Colonic mucosa (tissue), 4 donors: ENCODE data around the gene CGB1. TPM values are rescaled to one million over a fixed set of nuclear protein-coding genes. Genes with fewer than 3 reads are reported as not detected.

Source experiments
- DNase-seq: peaks from one replicate; pipeline ENCODE4 v3.0.0-alpha.2; 2020
- H3K27ac ChIP-seq: fragments of 200-600 bp; one replicate; pipeline ENCODE4 v1.8.0; 2021
- H3K27me3 ChIP-seq: fragments of 200-600 bp; one replicate; pipeline ENCODE4 v1.8.0; 2021
- H3K36me3 ChIP-seq: fragments of 200-600 bp; one replicate; pipeline ENCODE4 v1.8.0; 2021
- H3K4me1 ChIP-seq: fragments of 200-600 bp; one replicate; pipeline ENCODE4 v1.8.0; 2021; ENCODE audit warnings: mild to moderate bottlenecking
- H3K4me3 ChIP-seq: fragments of 200-600 bp; one replicate; pipeline ENCODE4 v1.8.0; 2021
- H3K9ac ChIP-seq, 2 donors: one replicate each; pipeline ENCODE4 v1.7.0; 2013; ENCODE audit warnings: control low read depth in 2 of 2, low read depth in 2 of 2, low read length in 2 of 2
- H3K9me3 ChIP-seq: fragments of 200-600 bp; one replicate; pipeline ENCODE4 v1.8.0; 2021
- CTCF ChIP-seq: fragments of 200-600 bp; IDR thresholded peaks from one replicate; pipeline ENCODE4 v1.8.0; 2022; ENCODE audit warnings: antibody characterized with exemption, mild to moderate bottlenecking
- intact Hi-C: fragments of 100-400 bp; cut with DNase I; formaldehyde crosslinking; loops from one replicate; pipeline ENCODE4 v1.14.1; 2022
- total RNA-seq, 2 donors: library from RNA; stranded (reverse); fragmentation: NEBNext Ultra II Directional in 1 of 2; extraction: Animal tissue kit (Norgen Biotek cat#: 25700) in 1 of 2; gene quantifications; one replicate each; pipeline ENCODE4 v1.2.1, GENCODE V29; 2021
- donor health status: healthy.
- donor health status: DM: no; HTN: no; CAD: no.
- donor health status: DM: no; HTN: no; CAD: no.

CGB1 gene
- total RNA-seq, 2 donors from 2014 or later = not detected

- Histone ChIP-seq H3K9ac (no peak overlapping the region), H3K27me3 (peaks cover 13% of the 10 kb centered on the region), H3K9me3 (no peaks in the 10 kb centered on the region), H3K4me3 (no peak overlapping the region), H3K36me3 (no peaks in the 10 kb centered on the region), H3K27ac (no peak overlapping the region), H3K4me1 (no peaks in the 10 kb centered on the region)
- intact Hi-C loops = no loop called here
- TF ChIP-seq CTCF = no peak
- DNase-seq = no peak
These were observed 27.4 kb upstream of the CGB1 start for GRCh38 chr19:49064029-49064629.

- no peak for DNase-seq
- H3K4me1 ChIP-seq = peaks cover 4% of the 10 kb centered on the region
- H3K4me3 ChIP-seq = no peak overlapping the region
- TF ChIP-seq CTCF = no peak
- intact Hi-C loops = no loop called here
- H3K9ac ChIP-seq = no peak overlapping the region
- H3K27ac ChIP-seq = no peak overlapping the region
- no peaks in the 10 kb centered on the region for H3K36me3 ChIP-seq
- peaks cover 20% of the 10 kb centered on the region for H3K27me3 ChIP-seq
- H3K9me3 ChIP-seq = no peaks in the 10 kb centered on the region
These were observed 24.8 kb upstream of the CGB1 start for GRCh38 chr19:49061445-49061844.

GRCh38 chr19:49061000-49061399 lies 24.3 kb upstream of the CGB1 start:
- no peak overlapping the region for H3K4me3 ChIP-seq
- no peak overlapping the region for H3K9ac ChIP-seq
- DNase-seq = no peak
- no peaks in the 10 kb centered on the region for H3K36me3 ChIP-seq
- no peak for TF ChIP-seq CTCF
- intact Hi-C loops = no loop called here
- peaks cover 4% of the 10 kb centered on the region for H3K4me1 ChIP-seq
- H3K27me3 ChIP-seq = peaks cover 20% of the 10 kb centered on the region
- no peaks in the 10 kb centered on the region for H3K9me3 ChIP-seq
- H3K27ac ChIP-seq = no peak overlapping the region

- TF ChIP-seq CTCF = no peak
- H3K36me3 ChIP-seq = no peaks in the 10 kb centered on the region
- H3K4me3 ChIP-seq = no peak overlapping the region
- H3K9ac ChIP-seq = no peak overlapping the region
- no peak for DNase-seq
- H3K4me1 ChIP-seq = peaks cover 4% of the 10 kb centered on the region
- no peaks in the 10 kb centered on the region for H3K9me3 ChIP-seq
- H3K27ac ChIP-seq = no peak overlapping the region
- H3K27me3 ChIP-seq = peaks cover 13% of the 10 kb centered on the region
- intact Hi-C loops = no loop called here
These were observed 22.4 kb upstream of the CGB1 start for GRCh38 chr19:49059053-49059452.

GRCh38 chr19:49058562-49058961 lies 21.9 kb upstream of the CGB1 start:
- Histone ChIP-seq H3K4me3 (no peak overlapping the region), H3K27me3 (peaks cover 13% of the 10 kb centered on the region), H3K9me3 (no peaks in the 10 kb centered on the region), H3K27ac (no peak overlapping the region), H3K9ac (no peak overlapping the region), H3K36me3 (no peaks in the 10 kb centered on the region), H3K4me1 (peaks cover 4% of the 10 kb centered on the region)
- no peak for TF ChIP-seq CTCF
- DNase-seq = peak; percentile 31
- intact Hi-C loops = no loop called here
